Liver (tissue), 9 donors: Measurements from ENCODE around the gene C1QTNF1. TPM values are rescaled to one million over a fixed set of nuclear protein-coding genes. Genes with fewer than 3 reads are reported as not detected.

Source experiments
- DNase-seq: peaks from one replicate; pipeline ENCODE4 v3.0.0-alpha.2; 2017; ENCODE audit warnings: low spot score
- H3K27ac ChIP-seq, 2 donors: one replicate each; pipeline ENCODE4 v1.7.0; 2013; ENCODE audit warnings: inconsistent platforms in 2 of 2, low read length in 2 of 2, control low read depth in 1 of 2, low read depth in 1 of 2, mild to moderate bottlenecking in 1 of 2
- H3K27me3 ChIP-seq, 4 donors: one replicate each; pipeline versions ENCODE4 v1.6.1 to v1.7.0; 2013; ENCODE audit warnings: low read length in 3 of 4, inconsistent platforms in 1 of 4, mild to moderate bottlenecking in 1 of 4, moderate library complexity in 1 of 4; ENCODE audit not compliant: control insufficient read depth in 4 of 4, insufficient read depth in 4 of 4
- H3K36me3 ChIP-seq, 4 donors: one replicate each; pipeline versions ENCODE4 v1.6.1 to v1.7.0; 2013; ENCODE audit warnings: low read length in 3 of 4, mild to moderate bottlenecking in 3 of 4, low read depth in 1 of 4, moderate library complexity in 1 of 4; ENCODE audit not compliant: control insufficient read depth in 4 of 4, insufficient read depth in 3 of 4
- H3K4me1 ChIP-seq, 4 donors: one replicate each; pipeline versions ENCODE4 v1.6.1 to v1.7.0; 2013; ENCODE audit warnings: low read length in 3 of 4, mild to moderate bottlenecking in 3 of 4, moderate library complexity in 1 of 4; ENCODE audit not compliant: control insufficient read depth in 4 of 4, insufficient read depth in 4 of 4
- H3K4me3 ChIP-seq, 3 donors: one replicate each; pipeline versions ENCODE4 v1.6.1 to v1.7.0; 2013; ENCODE audit warnings: low read length in 3 of 3, control low read depth in 1 of 3, low read depth in 1 of 3, mild to moderate bottlenecking in 1 of 3
- H3K9ac ChIP-seq, 2 donors: one replicate each; pipeline ENCODE4 v1.7.0; 2013; ENCODE audit warnings: low read length in 2 of 2, mild to moderate bottlenecking in 2 of 2, moderate library complexity in 2 of 2, control low read depth in 1 of 2, low read depth in 1 of 2
- H3K9me3 ChIP-seq, 4 donors: one replicate each; pipeline versions ENCODE4 v1.6.1 to v1.7.0; 2013; ENCODE audit warnings: low read length in 3 of 4; ENCODE audit not compliant: control insufficient read depth in 4 of 4
- ATF3 ChIP-seq: IDR thresholded peaks from 2 replicates; pipeline ENCODE4 v1.6.1; 2016; ENCODE audit warnings: antibody characterized with exemption
- EGR1 ChIP-seq, 2 donors: IDR thresholded peaks; 2 replicates each; pipeline ENCODE4 v1.6.1; 2016 to 2018; ENCODE audit warnings: antibody characterized with exemption in 2 of 2, low read depth in 2 of 2
- FOXA1 ChIP-seq: IDR thresholded peaks from 2 replicates; pipeline ENCODE4 v1.6.1; 2016; ENCODE audit warnings: antibody characterized with exemption
- FOXA2 ChIP-seq: IDR thresholded peaks from 2 replicates; pipeline ENCODE4 v1.6.1; 2016; ENCODE audit warnings: antibody characterized with exemption
- GABPA ChIP-seq, 2 donors: IDR thresholded peaks in 1 of 2; conservative IDR thresholded peaks in 1 of 2; 2 replicates each; pipeline ENCODE4 v1.6.1; 2016; ENCODE audit warnings: antibody characterized with exemption in 2 of 2, mild to moderate bottlenecking in 1 of 2, moderate library complexity in 1 of 2
- HNF4G ChIP-seq: IDR thresholded peaks from 2 replicates; pipeline ENCODE4 v1.6.1; 2016; ENCODE audit warnings: antibody characterized with exemption
- JUND ChIP-seq, 2 donors: IDR thresholded peaks; 2 replicates each; pipeline ENCODE4 v1.6.1; 2016; ENCODE audit warnings: antibody characterized with exemption in 2 of 2
- MAX ChIP-seq: IDR thresholded peaks from 2 replicates; pipeline ENCODE4 v1.6.1; 2016; ENCODE audit warnings: antibody characterized with exemption
- NR2F2 ChIP-seq: IDR thresholded peaks from 2 replicates; pipeline ENCODE4 v1.6.1; 2016; ENCODE audit warnings: antibody characterized with exemption
- RAD21 ChIP-seq, 2 donors: IDR thresholded peaks; 2 replicates each; pipeline ENCODE4 v1.6.1; 2016; ENCODE audit warnings: antibody characterized with exemption in 2 of 2, mild to moderate bottlenecking in 2 of 2
- SP1 ChIP-seq: IDR thresholded peaks from 2 replicates; pipeline ENCODE4 v1.6.1; 2018; ENCODE audit warnings: antibody characterized with exemption, mild to moderate bottlenecking
- YY1 ChIP-seq: IDR thresholded peaks from 2 replicates; pipeline ENCODE4 v1.6.1; 2016; ENCODE audit warnings: antibody characterized with exemption, mild to moderate bottlenecking
- ZBTB33 ChIP-seq: IDR thresholded peaks from 2 replicates; pipeline ENCODE4 v1.6.1; 2016; ENCODE audit warnings: antibody characterized with exemption
- WGBS: extraction: QIAGEN DNeasy Blood & Tissue Kit; methylation state at CpG from one replicate; pipeline ENCODE4 v1.1.7; 2013; 5-methylcytosine and 5-hydroxymethylcytosine counted together
- polyA plus RNA-seq, 2 donors: library from polyadenylated mRNA; stranded (reverse) in 1 of 2; unstranded in 1 of 2; fragments of 200-250 nt in 1 of 2; fragments of >200 nt in 1 of 2; fragmentation: Nextera tagmentation in 1 of 2; extraction: Ambion mirVana in 1 of 2; gene quantifications; one replicate each; pipeline versions ENCODE4 v1.2.1 to v1.2.3, GENCODE V29; 2013 to 2015
- total RNA-seq, 2 donors: library from RNA; depleted of rRNA; stranded (reverse); fragments of >200 nt; gene quantifications; one replicate each; pipeline ENCODE4 v1.2.3, GENCODE V29; 2014
- TF ChIP-seq, protein P1 (sequence below): IDR thresholded peaks from 2 replicates; pipeline ENCODE4 v1.6.1; 2016; ENCODE audit warnings: antibody characterized with exemption, mild to moderate bottlenecking
- donor health status: healthy.
- donor health status: healthy.
- donor health status: healthy.
- donor health status: healthy.
- donor health status: healthy.

C1QTNF1 gene
- total and polyA plus RNA-seq, 4 donors: 0.56 to 54.6 (median 16.1) TPM

- WGBS: 92% methylated on average over 17 of the region's 17 CpGs
- H3K27ac ChIP-seq: no peak overlapping the region
- no peak overlapping the region for H3K4me3 ChIP-seq
- no peak overlapping the region for H3K9ac ChIP-seq
- DNase-seq: no peak
- H3K9me3 ChIP-seq: no peaks in the 10 kb centered on the region
- no peaks in the 10 kb centered on the region for H3K4me1 ChIP-seq
- H3K36me3 ChIP-seq: peaks cover 8 to 31% (median 9%) of the 10 kb centered on the region in 4 donors
- H3K27me3 ChIP-seq: no peaks in the 10 kb centered on the region
- TF ChIP-seq ATF3: no peak
- no peak for TF ChIP-seq SP1
- no peak for TF ChIP-seq FOXA1
- no peak for TF ChIP-seq GABPA (IDR thresholded peaks at IDR 0.05 in 1 of 2, conservative IDR thresholded peaks at IDR 0.05 in 1 of 2)
- TF ChIP-seq RAD21 (IDR thresholded peaks at IDR 0.05): no peak
- no peak for TF ChIP-seq ZBTB33
- TF ChIP-seq FOXA2: no peak
- TF ChIP-seq HNF4G: no peak
- no peak for TF ChIP-seq YY1
- TF ChIP-seq MAX: no peak
- TF ChIP-seq, protein P1, sequence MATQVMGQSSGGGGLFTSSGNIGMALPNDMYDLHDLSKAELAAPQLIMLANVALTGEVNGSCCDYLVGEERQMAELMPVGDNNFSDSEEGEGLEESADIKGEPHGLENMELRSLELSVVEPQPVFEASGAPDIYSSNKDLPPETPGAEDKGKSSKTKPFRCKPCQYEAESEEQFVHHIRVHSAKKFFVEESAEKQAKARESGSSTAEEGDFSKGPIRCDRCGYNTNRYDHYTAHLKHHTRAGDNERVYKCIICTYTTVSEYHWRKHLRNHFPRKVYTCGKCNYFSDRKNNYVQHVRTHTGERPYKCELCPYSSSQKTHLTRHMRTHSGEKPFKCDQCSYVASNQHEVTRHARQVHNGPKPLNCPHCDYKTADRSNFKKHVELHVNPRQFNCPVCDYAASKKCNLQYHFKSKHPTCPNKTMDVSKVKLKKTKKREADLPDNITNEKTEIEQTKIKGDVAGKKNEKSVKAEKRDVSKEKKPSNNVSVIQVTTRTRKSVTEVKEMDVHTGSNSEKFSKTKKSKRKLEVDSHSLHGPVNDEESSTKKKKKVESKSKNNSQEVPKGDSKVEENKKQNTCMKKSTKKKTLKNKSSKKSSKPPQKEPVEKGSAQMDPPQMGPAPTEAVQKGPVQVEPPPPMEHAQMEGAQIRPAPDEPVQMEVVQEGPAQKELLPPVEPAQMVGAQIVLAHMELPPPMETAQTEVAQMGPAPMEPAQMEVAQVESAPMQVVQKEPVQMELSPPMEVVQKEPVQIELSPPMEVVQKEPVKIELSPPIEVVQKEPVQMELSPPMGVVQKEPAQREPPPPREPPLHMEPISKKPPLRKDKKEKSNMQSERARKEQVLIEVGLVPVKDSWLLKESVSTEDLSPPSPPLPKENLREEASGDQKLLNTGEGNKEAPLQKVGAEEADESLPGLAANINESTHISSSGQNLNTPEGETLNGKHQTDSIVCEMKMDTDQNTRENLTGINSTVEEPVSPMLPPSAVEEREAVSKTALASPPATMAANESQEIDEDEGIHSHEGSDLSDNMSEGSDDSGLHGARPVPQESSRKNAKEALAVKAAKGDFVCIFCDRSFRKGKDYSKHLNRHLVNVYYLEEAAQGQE: no peak
- no peak for TF ChIP-seq JUND (IDR thresholded peaks at IDR 0.05)
These were observed 24.8 kb upstream of the C1QTNF1 start for GRCh38 chr17:78999056-78999768.

DNA sequence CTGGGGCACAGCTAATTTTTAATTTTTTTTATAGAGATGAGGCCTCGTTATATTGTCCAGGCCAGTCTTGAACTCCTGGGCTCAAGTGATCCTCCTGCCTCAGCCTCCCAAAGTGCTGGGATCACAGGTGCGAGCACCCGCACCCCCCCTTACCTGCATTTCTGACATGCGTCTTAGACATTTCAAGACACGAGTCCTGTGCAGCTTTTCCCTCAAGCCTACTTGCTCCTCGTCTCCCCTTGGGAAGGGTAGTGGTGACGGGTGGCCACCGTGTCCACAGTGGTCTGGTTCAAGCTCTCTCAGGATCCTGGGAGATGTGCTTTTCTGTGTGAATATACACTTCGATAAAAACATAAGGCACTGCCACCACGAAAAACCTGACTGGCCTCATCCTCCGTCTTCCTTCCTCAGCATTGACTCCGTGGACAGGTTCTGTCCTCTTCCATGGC is 24.0 kb upstream of the C1QTNF1 start:
- no peak overlapping the region for H3K4me3 ChIP-seq
- whole genome bisulfite sequencing: 96% methylated on average over 12 of the region's 12 CpGs
- TF ChIP-seq, protein P1: no peak
- TF ChIP-seq NR2F2: no peak
- TF ChIP-seq GABPA (IDR thresholded peaks at IDR 0.05 in 1 of 2, conservative IDR thresholded peaks at IDR 0.05 in 1 of 2): no peak
- no peak for TF ChIP-seq YY1
- TF ChIP-seq EGR1 (IDR thresholded peaks at IDR 0.05; ENCODE audit: low read depth in 2 of 2): no peak
- H3K27ac ChIP-seq: no peak overlapping the region
- no peak for DNase-seq
- no peaks in the 10 kb centered on the region for H3K27me3 ChIP-seq
- H3K4me1 ChIP-seq: no peaks in the 10 kb centered on the region
- no peaks in the 10 kb centered on the region for H3K9me3 ChIP-seq
- peaks cover 8 to 27% (median 9%) of the 10 kb centered on the region in 4 donors for H3K36me3 ChIP-seq
- H3K9ac ChIP-seq: no peak overlapping the region
